Natural killer cell (primary cell): ENCODE data around the gene PPFIA3. TPM values are rescaled to one million over a fixed set of nuclear protein-coding genes. Genes with fewer than 3 reads are reported as not detected.

Experiments
- ATAC-seq, 3 donors: fragments of 150-1000 bp in 2 of 3; fragments of 200-7000 bp in 1 of 3; cut with Tn5 transposase; 1 replicate in 1 of 3; 2 replicates in 2 of 3; pipeline ENCODE4 v1.10.0; 2021; ENCODE audit warnings: mild to moderate bottlenecking in 2 of 3, moderate library complexity in 2 of 3
- DNase-seq, 2 donors: peaks; one replicate each; pipeline versions ENCODE4 v3.0.0 to v3.0.0-alpha.2; 2013 to 2021; ENCODE audit warnings: mixed read lengths in 1 of 2
- H3K27ac ChIP-seq: one replicate; pipeline ENCODE4 v1.5.1; 2013; ENCODE audit warnings: mild to moderate bottlenecking, low read length
- H3K27me3 ChIP-seq: one replicate; pipeline ENCODE4 v1.6.1; 2013; ENCODE audit warnings: low read length; ENCODE audit not compliant: control insufficient read depth, insufficient read depth
- H3K36me3 ChIP-seq: one replicate; pipeline ENCODE4 v1.6.1; 2013; ENCODE audit warnings: low read length; ENCODE audit not compliant: control insufficient read depth, insufficient read depth
- H3K4me1 ChIP-seq: one replicate; pipeline ENCODE4 v1.6.1; 2013; ENCODE audit warnings: low read length; ENCODE audit not compliant: control insufficient read depth, insufficient read depth
- H3K4me3 ChIP-seq: one replicate; pipeline ENCODE4 v1.5.1; 2013; ENCODE audit warnings: low read length
- H3K9me3 ChIP-seq: one replicate; pipeline ENCODE4 v1.6.1; 2013; ENCODE audit warnings: low read length; ENCODE audit not compliant: control insufficient read depth, insufficient read depth
- H3K27ac Mint-ChIP-seq, 2 donors: one replicate each; pipeline ENCODE4 v1.8.0; 2022; ENCODE audit warnings: mild to moderate bottlenecking in 2 of 2, mixed read lengths in 2 of 2, moderate library complexity in 1 of 2
- H3K27me3 Mint-ChIP-seq, 2 donors: one replicate each; pipeline ENCODE4 v1.8.0; 2022; ENCODE audit warnings: low read depth in 2 of 2, mixed read lengths in 2 of 2
- H3K36me3 Mint-ChIP-seq: one replicate; pipeline ENCODE4 v1.8.0; 2022; ENCODE audit warnings: mixed read lengths
- H3K4me1 Mint-ChIP-seq, 2 donors: one replicate each; pipeline ENCODE4 v1.8.0; 2022; ENCODE audit warnings: mixed read lengths in 2 of 2
- H3K4me3 Mint-ChIP-seq: one replicate; pipeline ENCODE4 v1.8.0; 2022; ENCODE audit warnings: mild to moderate bottlenecking, moderate library complexity, mixed read lengths
- H3K9me3 Mint-ChIP-seq, 2 donors: one replicate each; pipeline ENCODE4 v1.8.0; 2022; ENCODE audit warnings: mixed read lengths in 2 of 2
- CTCF ChIP-seq: fragments of 200-600 bp; IDR thresholded peaks from one replicate; pipeline ENCODE4 v1.8.0; 2022; ENCODE audit warnings: antibody characterized with exemption
- WGBS: methylation state at CpG from one replicate; pipeline ENCODE4 v1.1.7; 2013; ENCODE audit warnings: missing lambda C conversion rate; ENCODE audit not compliant: insufficient coverage; 5-methylcytosine and 5-hydroxymethylcytosine counted together
- intact Hi-C: fragments of 100-400 bp; cut with micrococcal nuclease; formaldehyde crosslinking; loops from one replicate; pipeline ENCODE4 v1.14.2; 2022
- total RNA-seq, 4 donors: library from RNA; stranded (reverse); fragments of 120-200 nt in 1 of 4; gene quantifications; one replicate each; pipeline versions ENCODE4 v1.2.3 to v1.2.4, GENCODE V29; 2013 to 2022

The PPFIA3 gene
- total RNA-seq, 3 donors from 2014 or later (not counting 1 experiment from before 2014, with no cell fraction given): 5.3 to 5.5 (median 5.3) TPM

GRCh38 chr19:49128545-49129237, 9.3 kb downstream of the PPFIA3 start:
- H3K27ac ChIP-seq: no peak overlapping the region
- H3K9me3 Mint-ChIP-seq: no peaks in the 10 kb centered on the region
- H3K27me3 ChIP-seq: no peaks in the 10 kb centered on the region
- 69% methylated on average over 15 of the region's 15 CpGs for WGBS
- H3K27ac Mint-ChIP-seq: peak overlapping the region; percentile 48 to 81
- intact Hi-C loops: loop anchor here (1.0 to 2.0 kb wide), 2 partner anchors 9 to 14 kb away; partner anchors contain the start of genes C19orf73 and PPFIA3
- no peaks in the 10 kb centered on the region for H3K36me3 ChIP-seq
- peak overlapping the region; percentile 80 for H3K4me3 Mint-ChIP-seq
- TF ChIP-seq CTCF: no peak
- peaks cover 16 to 29% of the 10 kb centered on the region in 2 donors for H3K4me1 Mint-ChIP-seq
- H3K36me3 Mint-ChIP-seq: no peaks in the 10 kb centered on the region
- peaks cover 22% of the 10 kb centered on the region for H3K4me1 ChIP-seq
- no peak overlapping the region for H3K4me3 ChIP-seq
- H3K9me3 ChIP-seq: no peaks in the 10 kb centered on the region
- H3K27me3 Mint-ChIP-seq: peaks cover 0 to 2% of the 10 kb centered on the region in 2 donors
- ATAC-seq: no peak
- DNase-seq: no peak

- peaks cover 21 to 34% of the 10 kb centered on the region in 2 donors for H3K4me1 Mint-ChIP-seq
- intact Hi-C loops: loop anchor here (2.0 kb wide), 1 partner anchor 14 kb away; no protein-coding TSS in a partner anchor
- Histone ChIP-seq H3K4me1 (peaks cover 27% of the 10 kb centered on the region), H3K4me3 (no peak overlapping the region), H3K36me3 (no peaks in the 10 kb centered on the region), H3K27ac (no peak overlapping the region), H3K27me3 (peaks cover 2% of the 10 kb centered on the region), H3K9me3 (no peaks in the 10 kb centered on the region)
- H3K27ac Mint-ChIP-seq: no peak overlapping the region
- ATAC-seq (no peak), DNase-seq (peak in 1 of 2 donors; percentile 9)
- WGBS: 74% methylated on average over 16 of the region's 16 CpGs
- peaks cover 0 to 4% of the 10 kb centered on the region in 2 donors for H3K27me3 Mint-ChIP-seq
- H3K36me3 Mint-ChIP-seq: no peaks in the 10 kb centered on the region
- no peaks in the 10 kb centered on the region for H3K9me3 Mint-ChIP-seq
- H3K4me3 Mint-ChIP-seq: peak overlapping the region; percentile 80
- TF ChIP-seq CTCF: no peak
Measured at GRCh38 chr19:49129238-49129583, 9.9 kb downstream of the PPFIA3 start.

- no peak overlapping the region for H3K27ac ChIP-seq
- H3K27me3 ChIP-seq: peaks cover 2% of the 10 kb centered on the region
- H3K27ac Mint-ChIP-seq: no peak overlapping the region
- H3K9me3 ChIP-seq: no peaks in the 10 kb centered on the region
- H3K36me3 Mint-ChIP-seq: no peaks in the 10 kb centered on the region
- intact Hi-C loops: no loop called here
- H3K27me3 Mint-ChIP-seq: peaks cover 0 to 7% of the 10 kb centered on the region in 2 donors
- H3K4me3 Mint-ChIP-seq: no peak overlapping the region
- DNase-seq (peak in 1 of 2 donors; percentile 10), ATAC-seq (no peak)
- H3K9me3 Mint-ChIP-seq: no peaks in the 10 kb centered on the region
- peaks cover 23 to 36% of the 10 kb centered on the region in 2 donors for H3K4me1 Mint-ChIP-seq
- no peak overlapping the region for H3K4me3 ChIP-seq
- TF ChIP-seq CTCF: no peak
- peaks cover 31% of the 10 kb centered on the region for H3K4me1 ChIP-seq
- 97% methylated on average over 24 of the region's 24 CpGs for WGBS
- H3K36me3 ChIP-seq: no peaks in the 10 kb centered on the region
Measured at GRCh38 chr19:49130325-49130724, 11.0 kb downstream of the PPFIA3 start.
